GM19438 (cell line): Measurements from ENCODE around the gene UBA1.
A peak's percentile ranks its signal among the peaks of the same experiment; 100 is the strongest.

ENCODE experiments used
- ATAC-seq: cut with Tn5 transposase; IDR thresholded peaks from one replicate; pipeline ENCODE4 v1.9.1; 2021; ENCODE audit warnings: low read depth; ENCODE audit not compliant: unreplicated experiment

UBA1 gene

GRCh38 chrX:47193475-47194193, at the start of gene UBA1:
UBA1 (plus strand) TSS chrX:47193829; CDS start chrX:47198803, 4,974 bp downstream.
- peak; percentile 71 for ATAC-seq

DNA sequence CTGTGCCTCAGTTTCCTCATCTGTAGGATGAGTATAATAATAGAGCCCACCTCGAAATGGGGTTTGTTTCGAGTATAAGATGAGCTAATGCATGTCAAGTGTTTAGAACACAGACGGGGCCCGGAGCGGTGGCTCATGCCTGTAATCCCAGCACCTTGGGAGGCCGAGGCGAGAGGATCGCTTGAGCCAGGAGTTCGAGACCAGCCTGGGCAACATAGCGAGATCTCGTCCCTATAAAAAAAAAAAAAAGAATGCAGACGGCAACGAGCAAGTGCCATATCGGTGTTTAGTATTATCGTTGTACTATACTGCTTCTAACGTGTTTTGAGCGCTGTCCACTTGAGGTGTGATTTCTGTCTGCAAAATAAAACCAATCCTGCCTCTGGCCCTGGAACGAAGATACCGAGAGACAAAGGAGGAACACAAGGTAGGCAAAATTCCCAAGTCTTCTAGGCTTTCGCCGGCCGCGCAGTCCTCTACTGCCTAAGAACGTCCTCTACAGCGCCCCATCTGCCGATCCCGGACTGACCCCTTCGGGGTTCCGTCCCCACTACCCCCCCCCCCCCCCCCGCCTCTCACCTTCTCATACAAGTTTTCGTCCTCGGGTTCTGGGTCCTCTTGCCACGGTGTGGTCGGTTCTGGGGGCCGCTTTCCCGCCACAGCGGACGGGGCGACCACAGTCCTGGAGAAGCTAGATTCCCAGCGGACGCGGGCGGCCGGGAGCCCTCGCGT, 49.6 kb upstream of the UBA1 start:
- peak; percentile 2 for ATAC-seq

- ATAC-seq: peak; percentile 82
Observed at GRCh38 chrX:47144626-47145394, 48.8 kb upstream of the UBA1 start, which contains the start of the genes NDUFB11 and RBM10. NDUFB11 (minus strand) TSS chrX:47144702; CDS start chrX:47144679, 23 bp downstream. RBM10 (plus strand) TSS chrX:47145221; CDS start chrX:47147482, 2,261 bp downstream.

DNA sequence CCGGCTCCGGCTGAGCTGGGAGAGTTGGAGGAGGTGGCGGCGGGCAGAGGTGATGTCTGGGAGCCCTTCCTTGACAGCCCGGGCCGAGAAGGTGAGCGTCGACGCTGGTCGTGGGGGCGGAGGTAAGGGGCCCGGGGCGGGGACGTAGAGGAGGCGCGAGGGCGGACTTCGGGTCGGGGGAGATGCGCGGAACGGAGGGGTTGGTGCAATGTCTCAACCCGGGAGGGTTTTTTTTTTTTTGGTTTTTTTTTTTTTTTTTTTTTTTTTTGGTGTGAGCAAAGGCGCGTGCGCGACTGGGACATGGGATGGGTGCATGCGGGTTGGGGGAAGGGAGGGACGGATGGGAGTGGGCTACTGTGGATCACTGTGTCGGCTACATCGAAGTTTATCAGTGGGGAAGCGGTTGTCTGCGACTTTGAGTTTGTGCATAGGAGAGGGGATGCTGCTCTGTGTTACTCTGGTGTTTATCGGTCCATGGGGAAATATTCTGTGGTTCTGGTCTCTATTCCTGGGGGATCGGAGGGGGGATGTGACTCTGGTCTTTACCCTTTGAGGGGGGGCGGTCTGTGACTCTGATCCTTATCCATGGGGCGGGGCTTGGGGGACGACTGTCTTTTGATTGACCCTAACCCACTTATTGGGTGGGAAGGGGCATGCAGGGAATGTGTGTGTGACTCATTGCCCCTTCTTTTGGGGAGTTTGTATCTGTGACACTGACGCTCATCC, 48.1 kb upstream of the UBA1 start:
- peak; percentile 24 for ATAC-seq

DNA sequence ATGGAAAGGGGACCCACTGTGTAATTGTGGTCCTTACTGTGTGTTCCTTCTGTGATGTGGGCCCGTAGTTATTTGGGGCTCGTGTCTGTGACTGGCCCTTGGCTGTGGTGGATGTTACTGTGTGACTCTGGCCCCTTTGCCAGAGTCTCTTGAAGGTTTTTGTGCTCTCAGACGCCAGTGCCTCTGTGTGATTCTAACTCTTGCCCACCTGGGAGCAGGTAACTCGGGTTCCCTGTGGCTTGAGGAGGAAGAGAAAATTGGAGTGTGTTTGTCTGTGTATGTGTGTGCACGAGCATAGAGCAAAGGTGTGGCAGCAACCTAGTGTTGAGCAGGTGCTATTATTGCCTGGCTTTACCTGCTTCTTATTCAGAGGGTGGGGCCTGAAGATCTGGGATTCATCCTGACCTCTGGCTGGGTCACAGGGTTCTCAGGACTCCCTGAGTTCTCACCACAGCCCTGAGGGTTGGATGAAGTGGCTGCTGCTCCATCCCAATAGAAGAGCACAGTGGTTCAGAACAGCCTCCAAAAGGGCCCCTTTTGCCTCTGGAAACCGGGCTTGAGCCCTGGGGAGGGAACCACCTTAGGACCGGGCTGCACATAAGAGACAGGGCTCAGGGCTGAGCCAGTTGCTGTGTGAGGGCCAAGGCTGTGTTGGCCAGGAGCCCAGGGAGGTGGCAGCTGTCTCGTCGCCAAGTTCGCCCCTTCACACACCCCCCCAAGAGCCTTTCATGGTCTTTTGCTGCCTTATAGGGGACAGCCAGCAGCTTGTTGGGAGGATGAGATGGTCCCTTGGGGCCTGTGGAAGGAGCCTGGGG, 47.3 kb upstream of the UBA1 start:
- no peak for ATAC-seq

- ATAC-seq: no peak
Observed at GRCh38 chrX:47146936-47147859, 46.4 kb upstream of the UBA1 start.

DNA sequence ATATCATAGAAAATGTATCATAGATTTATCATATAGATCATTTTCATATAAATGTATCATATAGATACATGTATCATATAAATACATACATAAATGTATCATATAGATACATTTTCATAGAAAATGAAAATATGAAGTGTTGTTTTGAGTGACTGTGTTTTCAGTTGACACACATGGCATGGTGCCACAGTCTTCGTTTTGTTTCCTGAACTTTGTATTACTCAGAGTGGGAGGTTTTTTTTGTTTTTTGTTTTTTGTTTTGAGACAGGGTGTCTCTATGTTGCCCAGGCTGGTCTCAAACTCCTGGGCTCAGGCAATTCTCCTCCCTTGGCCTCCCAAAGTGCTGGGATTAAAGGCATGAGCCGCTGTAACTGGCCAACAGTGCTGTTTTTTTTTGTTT, 44.7 kb upstream of the UBA1 start:
- ATAC-seq: no peak

DNA sequence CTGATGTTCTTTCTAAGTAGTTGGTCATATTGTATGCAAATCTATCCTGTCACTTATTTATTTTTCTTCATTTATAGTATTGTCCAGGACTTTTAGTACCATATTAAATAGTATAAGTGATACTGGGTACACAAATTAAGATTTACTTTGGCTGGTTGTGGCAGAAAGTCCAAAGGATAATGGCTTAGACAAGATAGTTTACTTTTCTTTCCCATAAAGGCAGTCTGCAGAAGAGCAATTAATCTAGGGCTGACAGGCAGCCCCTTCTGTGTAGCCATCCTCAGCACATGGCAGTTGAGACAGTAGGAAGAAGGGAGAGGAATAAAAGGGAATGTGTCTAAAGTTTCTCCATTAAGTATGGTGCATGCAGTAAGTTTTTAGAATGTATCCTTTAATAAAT, 42.2 kb upstream of the UBA1 start:
- ATAC-seq: no peak

DNA sequence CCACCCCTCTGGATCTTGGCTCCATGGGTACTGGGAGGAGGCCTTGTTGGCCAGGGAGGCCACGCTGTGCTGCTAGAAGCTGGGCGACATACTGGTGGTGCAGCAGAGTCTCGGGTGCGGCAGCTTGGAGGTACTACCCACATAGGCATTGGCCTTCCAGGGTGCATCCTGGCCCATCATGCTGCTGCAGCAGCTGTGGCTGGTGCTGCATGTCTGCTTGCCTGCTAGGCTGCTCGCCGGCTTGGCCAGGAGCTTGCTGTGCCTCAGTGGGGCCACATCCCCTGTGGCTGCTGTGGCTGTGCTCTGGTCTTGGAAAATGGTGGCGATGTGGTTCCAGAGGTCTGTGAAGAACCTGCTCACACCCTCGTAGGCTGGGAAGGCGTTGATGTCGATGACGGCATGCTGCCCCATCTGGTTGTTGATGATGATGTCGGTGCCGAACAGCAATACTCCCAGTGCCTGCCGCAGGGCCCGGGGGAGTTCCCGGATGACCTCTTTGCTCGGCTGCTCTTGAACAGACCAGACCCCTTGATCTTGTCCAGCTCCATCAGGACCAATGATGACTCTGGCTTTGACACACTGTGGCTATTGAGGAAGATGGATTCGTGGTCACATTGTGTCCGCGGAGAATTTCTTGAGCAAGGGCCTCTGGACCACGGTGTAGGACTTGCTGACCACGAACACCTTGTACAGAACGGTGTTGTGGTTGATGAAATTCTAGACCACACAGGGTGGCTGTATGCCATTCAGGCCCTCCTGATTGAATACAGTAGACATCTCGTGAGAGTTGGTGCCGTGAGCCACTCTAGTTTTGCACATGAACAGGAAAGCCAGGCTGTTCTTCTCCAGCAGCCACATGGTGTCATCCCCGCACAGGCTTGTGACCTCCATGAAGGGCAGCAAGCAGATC, 36.8 kb upstream of the UBA1 start:
- ATAC-seq: no peak

DNA sequence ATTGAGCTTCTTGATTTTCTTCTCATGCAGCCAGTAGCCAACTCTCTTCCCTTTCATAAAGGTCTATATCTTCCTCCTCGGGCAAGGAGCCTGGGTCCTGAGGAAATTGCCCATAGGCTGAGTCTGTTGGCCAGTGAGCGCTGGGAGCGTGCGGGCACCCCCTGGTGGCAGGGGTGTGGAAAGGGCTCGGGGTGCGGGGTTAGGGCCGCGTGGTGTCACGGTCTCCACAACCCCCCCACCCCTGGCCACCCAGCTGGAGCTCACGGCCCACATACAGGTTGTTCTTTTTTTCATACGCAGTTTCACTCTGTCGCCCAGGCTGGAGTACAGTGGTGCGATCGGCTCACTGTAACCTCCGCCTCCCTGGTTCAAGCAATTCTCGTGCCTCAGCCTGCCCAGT, 35.5 kb upstream of the UBA1 start:
- ATAC-seq: no peak

GRCh38 chrX:47158781-47159180, 34.8 kb upstream of the UBA1 start:
- no peak for ATAC-seq

DNA sequence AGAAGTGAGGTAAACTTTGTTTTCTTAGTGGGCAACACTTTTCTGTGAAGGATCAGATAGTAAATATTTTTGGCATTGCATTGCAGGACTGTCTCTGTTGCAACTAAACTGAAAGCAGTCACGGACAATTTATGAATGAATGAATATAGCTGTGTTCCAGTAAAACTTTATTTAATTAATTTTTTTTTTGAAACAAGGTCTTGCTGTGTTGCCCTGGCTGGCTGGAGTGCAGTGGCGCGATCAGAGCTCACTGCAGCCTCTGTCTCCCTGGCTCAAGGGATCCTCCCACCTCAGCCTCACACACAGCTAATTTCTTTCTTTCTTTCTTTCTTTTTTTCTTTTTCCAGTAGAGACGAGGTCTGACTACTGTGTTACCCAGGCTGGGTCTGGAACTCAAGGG, 32.8 kb upstream of the UBA1 start:
- no peak for ATAC-seq

GRCh38 chrX:47162927-47163583, 30.6 kb upstream of the UBA1 start:
- ATAC-seq: no peak

DNA sequence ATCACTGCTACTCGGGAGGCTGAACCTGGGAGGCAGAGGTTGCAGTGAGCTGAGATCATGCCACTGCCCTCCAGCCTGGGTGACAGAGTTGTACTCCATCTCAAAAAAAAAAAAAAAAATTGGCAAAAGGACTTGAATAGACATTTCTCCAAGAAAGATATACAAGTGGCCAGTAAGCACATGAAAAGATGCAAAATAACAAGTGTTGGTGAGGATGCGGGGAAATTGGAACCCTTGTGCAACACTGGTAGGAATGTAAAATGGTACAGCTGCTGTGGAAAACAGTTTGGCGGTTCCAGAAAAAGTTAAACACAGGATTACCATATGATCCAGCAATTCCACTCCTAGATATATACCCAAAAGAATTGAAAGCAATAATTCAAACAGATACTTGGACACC, 29.2 kb upstream of the UBA1 start:
- no peak for ATAC-seq

DNA sequence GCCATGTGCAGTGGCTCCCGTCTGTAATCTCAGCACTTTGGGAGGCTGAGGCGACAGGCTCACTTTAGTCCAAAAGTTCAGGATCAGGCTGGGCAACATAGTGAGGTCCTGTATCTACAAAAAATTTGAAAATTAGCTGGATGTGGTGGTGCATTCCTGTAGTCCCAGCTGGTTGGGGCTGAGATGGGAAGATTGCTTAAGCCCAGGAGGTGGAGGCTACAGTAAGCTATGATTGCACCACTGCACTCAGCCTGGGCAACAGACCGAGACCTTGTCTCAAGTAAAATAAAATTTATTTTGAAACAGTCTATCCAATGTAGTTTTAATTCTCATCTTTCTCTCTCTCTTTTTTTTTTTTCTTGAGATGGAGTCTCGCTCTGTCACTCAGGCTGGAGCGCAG, 27.5 kb upstream of the UBA1 start:
- no peak for ATAC-seq

DNA sequence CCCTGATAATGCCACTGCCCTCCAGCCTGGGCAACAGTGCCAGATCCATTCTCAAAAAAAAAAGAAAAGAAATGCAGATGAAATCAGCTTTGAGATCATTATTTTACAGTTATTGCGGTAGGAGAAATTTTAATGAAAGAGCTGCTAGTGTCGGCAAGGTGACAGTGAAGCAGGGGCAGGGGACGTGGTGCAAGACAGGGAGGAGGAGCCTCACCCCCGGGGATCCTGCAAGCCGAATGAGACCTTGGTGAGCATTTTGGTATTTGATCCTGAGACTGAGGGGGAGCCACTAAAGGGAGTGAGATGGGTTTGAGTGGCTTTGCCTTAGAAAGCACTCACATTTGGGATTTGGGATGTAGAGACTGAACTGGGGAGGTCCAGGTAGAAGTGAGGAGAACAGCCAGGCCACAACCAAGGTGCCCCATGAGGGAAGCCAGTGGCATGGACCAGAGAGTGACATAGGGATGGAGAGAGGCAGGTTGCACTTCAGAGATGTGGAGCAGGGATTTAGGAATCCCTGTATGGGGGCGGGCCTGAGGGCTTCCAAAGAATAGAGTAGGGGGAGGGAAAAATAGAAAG, 25.0 kb upstream of the UBA1 start:
- ATAC-seq: no peak

DNA sequence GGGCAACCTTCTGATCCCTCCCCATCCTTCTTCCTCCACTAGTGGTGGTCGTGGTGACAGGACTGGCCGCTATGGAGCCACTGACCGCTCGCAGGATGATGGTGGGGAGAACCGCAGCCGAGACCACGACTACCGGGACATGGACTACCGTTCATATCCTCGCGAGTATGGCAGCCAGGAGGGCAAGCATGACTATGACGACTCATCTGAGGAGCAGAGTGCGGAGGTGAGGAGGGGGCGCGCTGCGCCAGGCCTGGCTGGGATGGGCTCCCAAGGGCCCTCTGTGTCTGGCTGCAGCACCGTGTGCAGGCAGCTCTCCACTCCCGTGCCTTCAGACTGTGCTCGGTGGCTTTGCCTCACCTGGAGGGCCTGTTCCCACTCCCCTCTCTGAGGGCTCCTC, 24.4 kb upstream of the UBA1 start:
- ATAC-seq: no peak
